Activated CD4-positive, alpha-beta memory T cell treated with anti-CD3 and anti-CD28 coated beads for 36 hours (primary cell): ENCODE results near the gene CD93. TPM values are rescaled to one million over a fixed set of nuclear protein-coding genes. Genes with fewer than 3 reads are reported as not detected.

Source experiments
- CTCF ChIA-PET: fragments of 350-600 bp; sonication (Branson Sonifier 250); formaldehyde crosslinking; loops from one replicate; lab custom pipeline; 2021; ENCODE audit warnings: antibody characterized with exemption, inconsistent platforms; lab: Charles Lee
- POLR2A ChIA-PET: fragments of 350-600 bp; sonication (Branson Sonifier 250); formaldehyde crosslinking; loops from one replicate; lab custom pipeline; 2021; ENCODE audit warnings: antibody characterized with exemption; lab: Charles Lee
- DNase-seq: peaks from one replicate; pipeline ENCODE4 v3.0.0-alpha.2; 2020
- H3K27ac Mint-ChIP-seq: one replicate; pipeline ENCODE4 v1.8.0; 2021; ENCODE audit warnings: mixed read lengths
- H3K27me3 Mint-ChIP-seq: one replicate; pipeline ENCODE4 v1.8.0; 2021; ENCODE audit warnings: mixed read lengths
- H3K36me3 Mint-ChIP-seq: one replicate; pipeline ENCODE4 v1.8.0; 2021; ENCODE audit warnings: mixed read lengths
- H3K4me1 Mint-ChIP-seq: one replicate; pipeline ENCODE4 v1.8.0; 2021; ENCODE audit warnings: low read depth, mixed read lengths
- H3K4me3 Mint-ChIP-seq: one replicate; pipeline ENCODE4 v1.8.0; 2021; ENCODE audit warnings: mild to moderate bottlenecking, mixed read lengths
- H3K9me3 Mint-ChIP-seq: one replicate; pipeline ENCODE4 v1.8.0; 2021; ENCODE audit warnings: mixed read lengths
- intact Hi-C: fragments of 100-400 bp; cut with micrococcal nuclease; formaldehyde crosslinking; loops from one replicate; pipeline ENCODE4 v1.15.1; 2023
- total RNA-seq, 2 experiments: library from RNA; stranded (reverse); gene quantifications; one replicate each; pipeline ENCODE4 v1.2.3, GENCODE V29; 2021

CD93 gene
- total RNA-seq, 2 experiments from 2014 or later = 1.8 to 1.9 TPM

DNA sequence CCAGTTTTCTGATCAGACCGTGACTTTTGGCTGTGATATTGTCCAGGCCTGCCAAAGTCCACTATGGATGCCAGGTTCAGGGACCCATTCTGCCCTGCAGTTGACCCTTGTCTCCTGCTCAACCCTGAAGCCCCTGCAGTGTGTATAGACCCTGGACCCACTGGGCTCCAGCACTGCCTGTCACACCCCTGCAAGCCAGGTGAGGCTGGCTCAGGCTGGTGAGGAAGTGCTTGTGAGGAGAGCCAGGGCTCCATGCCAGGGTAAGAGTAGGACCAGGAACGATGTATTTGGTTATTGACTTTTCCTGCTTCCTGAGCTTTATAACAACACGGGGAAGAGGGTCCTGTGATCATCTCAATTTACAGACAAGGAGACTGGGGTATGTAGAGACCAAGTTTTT, 19.1 kb upstream of the CD93 start:
- Mint-ChIP-seq H3K27me3 (peaks cover 3% of the 10 kb centered on the region), H3K27ac (no peak overlapping the region), H3K4me1 (no peaks in the 10 kb centered on the region), H3K36me3 (no peaks in the 10 kb centered on the region), H3K9me3 (no peaks in the 10 kb centered on the region), H3K4me3 (no peak overlapping the region)
- intact Hi-C loops = no loop called here
- no peak for DNase-seq
- ChIA-PET POLR2A (no interaction called here), CTCF (no interaction called here)

DNA sequence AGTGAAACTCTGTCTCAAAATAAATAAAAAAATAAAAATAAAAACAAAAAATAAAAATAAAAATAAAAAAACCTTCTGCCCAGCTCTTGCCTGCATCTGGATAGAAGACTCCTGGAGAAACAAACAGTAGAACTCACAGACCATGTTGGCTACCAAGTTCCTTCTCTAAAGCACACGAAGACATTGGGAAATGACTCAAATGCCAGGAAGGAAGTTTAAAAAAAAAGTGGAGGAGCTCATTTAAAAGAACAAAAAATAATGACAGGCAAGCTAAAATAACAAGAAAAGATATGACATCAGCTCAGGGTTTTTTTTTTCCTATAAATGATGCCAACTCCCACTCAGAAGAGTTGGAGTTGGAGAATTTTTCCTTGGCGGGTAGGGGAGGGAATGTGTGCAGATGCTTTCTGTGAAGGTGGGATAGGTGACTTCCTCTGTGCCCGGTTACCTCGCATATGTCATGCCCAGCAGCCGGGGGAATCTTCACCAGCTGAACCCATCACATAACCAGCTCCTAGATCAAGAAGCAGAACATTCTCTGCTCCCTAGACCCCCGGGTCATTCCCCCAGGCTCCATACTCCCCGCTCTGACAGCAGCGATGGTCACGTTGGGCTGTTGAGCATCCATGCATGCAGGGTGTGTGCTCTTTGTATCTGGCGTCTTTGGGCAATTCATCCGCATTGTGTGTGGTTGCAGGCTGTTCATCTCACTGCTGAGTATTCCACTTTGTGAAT, 17.3 kb upstream of the CD93 start:
- Mint-ChIP-seq H3K4me1 (no peaks in the 10 kb centered on the region), H3K27me3 (no peaks in the 10 kb centered on the region), H3K4me3 (no peak overlapping the region), H3K36me3 (no peaks in the 10 kb centered on the region), H3K9me3 (no peaks in the 10 kb centered on the region), H3K27ac (no peak overlapping the region)
- intact Hi-C loops = no loop called here
- CTCF ChIA-PET = interaction anchor here (0.6 kb wide), 1 partner anchor 9 kb away, joined by 3 read pairs; no protein-coding TSS in a partner anchor
- DNase-seq = no peak
- POLR2A ChIA-PET = no interaction called here

DNA sequence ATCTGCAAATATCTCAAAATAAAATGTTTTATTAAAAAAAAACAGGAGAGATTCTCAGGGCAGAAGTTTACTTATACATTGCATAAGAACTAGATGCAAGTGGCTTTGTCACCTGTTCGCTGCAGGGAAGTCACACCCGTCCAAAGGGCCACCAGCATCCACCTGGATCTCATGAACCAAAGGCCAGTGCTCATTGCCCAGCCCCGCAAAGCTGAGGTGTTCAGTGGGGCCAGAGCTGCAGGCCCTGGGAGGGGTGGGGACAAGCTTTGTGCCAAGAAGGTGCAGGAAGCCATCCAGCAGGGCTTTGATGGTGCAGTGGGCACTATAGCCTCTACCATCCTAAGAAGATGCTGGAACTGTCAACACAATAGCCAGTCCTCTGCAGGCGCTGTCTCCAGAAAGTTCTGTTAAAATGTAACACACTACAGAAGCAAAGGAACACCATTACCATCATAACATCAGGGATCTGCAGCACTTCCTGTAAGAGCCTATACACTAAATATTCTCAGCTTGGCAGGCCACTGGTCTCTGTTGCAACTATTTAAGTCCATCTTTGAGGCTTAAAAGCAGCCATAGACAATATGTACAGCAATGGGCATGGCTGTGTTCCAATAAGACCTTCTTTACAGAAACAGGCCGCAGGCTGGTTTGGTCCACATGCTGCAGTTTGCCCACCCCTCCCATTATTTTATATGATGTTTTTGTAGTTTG, 15.7 kb upstream of the CD93 start:
- Mint-ChIP-seq H3K27me3 (no peaks in the 10 kb centered on the region), H3K36me3 (no peaks in the 10 kb centered on the region), H3K9me3 (no peaks in the 10 kb centered on the region), H3K4me3 (no peak overlapping the region), H3K4me1 (no peaks in the 10 kb centered on the region), H3K27ac (no peak overlapping the region)
- ChIA-PET POLR2A (no interaction called here), CTCF (no interaction called here)
- no peak for DNase-seq
- intact Hi-C loops = no loop called here

DNA sequence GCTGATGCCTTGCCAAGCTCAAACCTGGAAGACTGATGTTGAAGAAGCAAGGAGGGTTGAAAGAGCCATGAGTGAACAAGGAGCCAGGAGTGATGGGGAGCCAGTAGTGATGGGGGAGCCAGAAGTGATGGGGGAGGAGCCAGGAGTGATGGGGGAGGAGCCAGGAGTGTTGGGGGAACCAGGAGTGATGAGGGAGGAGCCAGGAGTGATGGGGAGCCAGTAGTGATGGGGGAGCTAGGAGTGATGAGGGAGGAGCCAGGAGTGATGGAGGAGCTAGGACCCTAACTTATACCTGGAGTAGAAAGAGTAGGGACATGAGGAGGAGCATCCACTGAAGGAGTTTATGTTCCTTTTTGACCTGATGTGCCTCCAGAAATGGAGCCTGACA, 14.6 kb upstream of the CD93 start:
- intact Hi-C loops = no loop called here
- Mint-ChIP-seq H3K27ac (no peak overlapping the region), H3K27me3 (no peaks in the 10 kb centered on the region), H3K36me3 (no peaks in the 10 kb centered on the region), H3K4me3 (no peak overlapping the region), H3K9me3 (no peaks in the 10 kb centered on the region), H3K4me1 (no peaks in the 10 kb centered on the region)
- POLR2A ChIA-PET = no interaction called here
- no peak for DNase-seq
- CTCF ChIA-PET = interaction anchor here (1.4 kb wide), 1 partner anchor 100 kb away, joined by 4 read pairs; no protein-coding TSS in a partner anchor

DNA sequence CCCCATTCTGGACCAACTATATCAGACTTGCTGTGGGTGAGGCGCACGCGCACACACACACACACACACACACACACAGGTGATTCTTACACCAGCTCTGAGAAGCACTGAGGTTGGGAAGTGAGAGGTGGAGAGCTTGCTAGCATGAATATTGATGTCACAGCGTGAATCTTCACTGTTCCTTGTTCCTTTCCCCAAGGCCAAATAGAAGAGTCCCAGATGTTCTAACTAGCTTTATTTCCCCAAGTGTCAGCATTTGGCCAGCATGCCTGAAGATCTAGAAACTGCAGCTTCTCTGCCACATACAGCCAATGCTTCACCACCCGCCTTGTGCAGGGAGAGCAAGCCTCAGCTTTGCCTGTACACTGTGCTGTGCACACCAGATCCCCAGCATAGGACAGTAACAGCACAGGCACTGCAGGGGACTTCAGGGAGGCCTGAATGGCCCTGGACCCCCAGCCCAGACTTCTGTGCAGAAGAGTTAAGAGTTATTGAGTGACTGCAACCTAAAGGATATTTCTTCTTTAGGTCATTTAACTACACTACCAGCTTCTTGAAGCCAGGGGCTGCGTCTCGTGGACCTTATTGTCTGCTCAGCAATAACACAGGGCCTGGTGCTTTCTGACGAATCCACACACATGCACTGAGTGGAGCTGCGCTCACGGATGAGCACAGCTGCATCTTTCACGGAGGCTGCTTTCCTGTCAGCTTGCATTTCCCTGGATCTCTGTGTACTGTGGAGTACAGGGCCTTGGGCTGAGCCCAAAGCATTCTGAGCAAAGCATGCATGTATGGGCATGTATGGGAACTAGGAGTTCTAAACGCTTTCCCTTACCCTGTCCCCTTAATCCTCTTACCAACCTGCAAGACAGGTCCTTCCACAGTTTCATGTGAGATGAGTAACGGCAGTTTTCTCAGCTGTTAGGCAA, 13.9 kb upstream of the CD93 start:
- Mint-ChIP-seq H3K4me3 (no peak overlapping the region), H3K36me3 (no peaks in the 10 kb centered on the region), H3K27me3 (no peaks in the 10 kb centered on the region), H3K4me1 (no peaks in the 10 kb centered on the region), H3K9me3 (no peaks in the 10 kb centered on the region), H3K27ac (no peak overlapping the region)
- intact Hi-C loops = no loop called here
- no peak for DNase-seq
- CTCF ChIA-PET = interaction anchor here (1.4 kb wide), 1 partner anchor 101 kb away, joined by 4 read pairs; no protein-coding TSS in a partner anchor
- POLR2A ChIA-PET = no interaction called here

DNA sequence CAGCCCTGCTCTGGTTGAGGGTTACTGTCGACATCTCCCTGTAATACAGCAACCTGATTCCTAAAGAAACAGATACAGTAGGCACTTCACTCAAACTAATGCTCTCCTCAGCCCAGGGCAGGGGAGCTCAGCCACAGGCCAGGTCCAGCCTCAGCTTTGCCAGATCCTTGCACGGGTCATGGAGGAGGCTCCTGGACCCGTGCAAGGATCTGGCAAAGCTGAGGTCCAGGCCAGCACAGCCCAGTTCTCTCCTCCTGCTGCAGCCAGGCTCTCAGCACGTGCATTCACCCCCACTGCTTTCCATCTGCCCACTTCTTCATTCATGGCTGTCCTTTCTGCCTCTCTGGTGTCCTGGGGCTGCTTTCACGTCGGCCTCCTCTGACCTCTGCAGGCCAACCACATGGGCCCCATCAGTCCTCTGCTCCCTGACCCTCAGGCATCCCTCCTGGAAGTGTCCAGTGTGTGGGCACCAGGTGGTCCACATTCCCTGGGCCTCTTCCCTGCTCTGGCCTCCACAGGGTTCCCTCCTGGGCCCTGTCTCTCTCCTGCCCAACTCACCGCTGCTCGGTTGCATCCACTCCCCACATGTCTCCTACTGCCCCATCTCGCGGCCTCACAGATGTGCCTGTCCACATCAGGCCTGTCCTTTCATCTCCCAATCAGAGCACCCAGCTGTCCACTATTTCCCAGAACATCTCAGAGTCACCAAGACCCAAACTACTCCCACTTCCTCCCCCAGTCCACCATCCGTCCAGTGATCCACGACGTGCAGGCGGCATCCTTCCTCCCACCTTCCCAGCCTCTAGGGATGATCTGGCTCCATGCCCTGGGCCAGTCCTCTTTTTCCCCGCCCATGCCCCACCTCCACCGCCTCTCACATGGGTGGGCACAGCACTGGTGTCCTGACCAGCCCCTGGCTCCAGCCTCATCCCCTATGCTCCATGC, 11.8 kb upstream of the CD93 start:
- H3K9me3 Mint-ChIP-seq = no peaks in the 10 kb centered on the region
- H3K4me3 Mint-ChIP-seq = no peak overlapping the region
- no peaks in the 10 kb centered on the region for H3K27me3 Mint-ChIP-seq
- ChIA-PET POLR2A (no interaction called here), CTCF (no interaction called here)
- no peak overlapping the region for H3K27ac Mint-ChIP-seq
- intact Hi-C loops = no loop called here
- no peaks in the 10 kb centered on the region for H3K36me3 Mint-ChIP-seq
- H3K4me1 Mint-ChIP-seq = no peaks in the 10 kb centered on the region
- DNase-seq = no peak

DNA sequence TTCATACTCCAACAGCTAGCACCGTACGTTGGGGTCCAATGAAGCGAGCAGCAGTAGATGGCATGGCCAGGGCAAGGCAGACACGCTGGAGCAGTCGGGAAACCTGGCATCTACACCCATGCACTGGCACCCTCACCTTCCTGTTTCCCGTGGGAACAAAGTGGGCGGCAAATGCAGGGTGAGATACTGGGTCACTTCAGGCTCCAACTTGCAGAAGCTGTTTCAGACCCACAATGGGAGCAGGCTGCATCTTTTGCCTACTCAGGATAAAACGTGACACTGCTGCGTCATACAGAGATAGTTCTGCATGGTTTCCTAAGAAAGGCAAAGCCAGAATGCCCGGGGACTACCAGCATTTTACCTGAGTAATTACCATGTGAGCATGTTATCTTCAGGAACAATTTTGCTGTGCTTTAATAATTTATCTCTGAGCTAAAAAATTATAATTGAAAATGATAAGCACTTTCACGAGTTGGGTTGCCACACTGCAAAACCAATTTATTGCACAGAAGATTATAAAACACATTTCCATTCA, 10.9 kb upstream of the CD93 start:
- Mint-ChIP-seq H3K27ac (no peak overlapping the region), H3K4me1 (no peaks in the 10 kb centered on the region), H3K9me3 (no peaks in the 10 kb centered on the region), H3K36me3 (no peaks in the 10 kb centered on the region), H3K4me3 (no peak overlapping the region), H3K27me3 (no peaks in the 10 kb centered on the region)
- ChIA-PET CTCF (no interaction called here), POLR2A (no interaction called here)
- intact Hi-C loops = no loop called here
- DNase-seq = no peak

DNA sequence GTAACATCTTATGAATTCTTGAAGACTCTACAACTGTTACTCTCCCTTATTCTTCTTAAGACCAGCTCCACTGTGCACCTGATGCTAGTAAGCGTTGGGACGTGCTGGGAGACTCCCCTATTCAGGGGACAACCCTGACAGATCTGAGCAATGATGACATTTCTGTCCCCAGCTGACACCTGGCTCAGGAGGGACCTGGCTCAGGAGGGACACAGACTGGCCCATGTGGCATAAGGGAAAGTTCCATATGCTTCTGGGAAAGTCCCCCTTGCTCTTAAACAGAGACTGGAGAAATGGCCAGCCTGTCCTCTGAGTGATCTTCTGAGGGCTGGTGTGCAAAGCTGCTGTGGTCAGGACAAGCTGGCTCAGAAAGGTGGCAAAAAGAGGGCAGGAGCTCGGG, 10.0 kb upstream of the CD93 start:
- Mint-ChIP-seq H3K27me3 (no peaks in the 10 kb centered on the region), H3K4me3 (no peak overlapping the region), H3K27ac (no peak overlapping the region), H3K4me1 (no peaks in the 10 kb centered on the region), H3K36me3 (no peaks in the 10 kb centered on the region), H3K9me3 (no peaks in the 10 kb centered on the region)
- ChIA-PET POLR2A (no interaction called here), CTCF (no interaction called here)
- intact Hi-C loops = no loop called here
- no peak for DNase-seq

DNA sequence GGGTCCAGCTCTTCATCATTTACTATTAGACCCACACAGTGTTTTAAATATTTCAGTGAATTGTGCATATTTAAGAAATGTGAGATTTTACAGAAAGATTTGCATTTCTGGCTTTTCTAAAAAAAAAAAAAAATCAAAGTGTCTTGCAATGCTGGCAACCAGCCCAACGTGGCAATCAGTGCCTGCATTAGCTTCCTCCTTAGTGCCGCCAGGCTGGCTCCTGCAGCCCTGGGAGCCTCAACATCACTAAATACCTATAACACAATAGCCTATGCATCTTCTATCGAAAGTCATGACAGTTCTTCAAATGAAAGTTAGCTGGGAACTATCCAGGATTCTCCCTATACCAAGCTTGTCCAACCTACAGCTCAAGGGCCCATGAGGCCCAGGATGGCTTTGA, 9.4 kb upstream of the CD93 start:
- DNase-seq = no peak
- intact Hi-C loops = no loop called here
- CTCF ChIA-PET = no interaction called here
- Mint-ChIP-seq H3K9me3 (no peaks in the 10 kb centered on the region), H3K36me3 (no peaks in the 10 kb centered on the region), H3K27ac (no peak overlapping the region), H3K27me3 (no peaks in the 10 kb centered on the region), H3K4me1 (no peaks in the 10 kb centered on the region), H3K4me3 (no peak overlapping the region)
- POLR2A ChIA-PET = no interaction called here

DNA sequence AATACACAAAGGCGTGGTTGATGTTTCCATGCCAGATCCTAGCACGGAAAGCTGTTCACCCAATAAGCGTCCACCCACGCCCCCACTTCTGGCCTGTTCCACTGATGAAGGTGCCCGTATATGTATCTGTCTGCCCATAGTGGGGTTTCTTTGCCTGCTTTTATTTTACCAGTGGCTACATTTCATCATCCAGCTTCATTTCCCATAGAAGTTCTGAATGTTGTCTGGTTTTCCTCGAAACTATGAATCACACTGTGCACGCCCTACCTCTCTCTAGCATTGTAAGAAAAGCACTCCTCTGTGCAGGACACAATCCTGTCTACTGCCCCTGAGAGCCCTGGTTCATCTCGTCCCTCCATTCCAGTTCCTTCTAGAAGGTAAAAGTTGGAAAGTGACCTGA, 8.8 kb upstream of the CD93 start:
- Mint-ChIP-seq H3K4me3 (no peak overlapping the region), H3K27me3 (no peaks in the 10 kb centered on the region), H3K27ac (no peak overlapping the region), H3K4me1 (no peaks in the 10 kb centered on the region), H3K36me3 (no peaks in the 10 kb centered on the region), H3K9me3 (no peaks in the 10 kb centered on the region)
- ChIA-PET POLR2A (interaction anchor here (1.0 kb wide), 1 partner anchor 255 kb away, joined by 3 read pairs; the partner anchor contains the start of gene NXT1), CTCF (interaction anchor here (0.6 kb wide), 1 partner anchor 8 kb away, joined by 3 read pairs; no protein-coding TSS in a partner anchor)
- DNase-seq = no peak
- intact Hi-C loops = no loop called here
